Activated CD4-positive, alpha-beta T cell treated with anti-CD3 and anti-CD28 coated beads, Interleukin-2, amount 50 U/mL, for 1 hour (primary cell): ENCODE data around the gene SORCS3.

Experiments
- DNase-seq: peaks from one replicate; pipeline ENCODE4 v3.0.0-alpha.2; 2020

Gene SORCS3

DNA sequence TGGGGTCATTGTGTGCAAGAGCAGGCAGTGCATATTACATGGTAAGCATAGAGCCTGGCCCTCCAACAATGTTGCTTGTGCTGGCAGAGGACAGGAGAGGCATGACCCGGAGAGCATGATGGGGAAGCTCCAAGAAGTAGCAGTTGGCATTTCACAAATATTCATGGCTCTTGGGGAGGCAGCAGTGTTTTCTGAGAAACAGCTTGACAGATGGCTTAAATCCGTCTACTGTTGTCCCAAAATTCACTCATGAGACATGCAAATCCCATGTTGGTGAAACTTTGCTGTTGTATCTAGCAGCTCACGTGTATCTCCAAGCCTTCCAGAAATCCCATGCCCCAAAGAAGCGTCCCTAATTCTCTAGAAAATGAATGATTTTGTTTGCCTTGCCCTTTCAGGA is 487.0 kb downstream of the SORCS3 start:
- DNase-seq: no peak

DNA sequence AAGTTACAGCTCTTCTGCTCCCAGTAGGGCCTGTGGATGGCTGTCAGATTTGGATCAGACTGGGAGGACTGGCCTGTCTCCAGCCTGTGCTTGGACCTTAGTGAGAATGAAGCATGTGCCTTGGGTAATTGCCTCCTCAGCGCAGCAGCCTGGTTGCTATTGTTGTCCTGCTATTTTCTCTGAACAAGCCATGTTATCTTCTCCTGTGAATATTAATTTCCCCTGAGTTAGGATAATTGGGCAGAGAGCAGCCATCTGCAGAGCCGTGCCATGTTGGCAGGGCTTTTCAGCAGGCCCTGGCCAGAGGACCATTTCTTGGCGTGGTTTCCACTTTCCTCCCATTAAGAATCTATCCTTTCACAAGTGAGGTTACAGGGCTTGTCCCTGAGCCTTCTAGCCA is 497.3 kb downstream of the SORCS3 start:
- no peak for DNase-seq

GRCh38 chr10:105139363-105139896 is 498.3 kb downstream of the SORCS3 start:
- DNase-seq: no peak

GRCh38 chr10:105140600-105140999 is 499.5 kb downstream of the SORCS3 start:
- no peak for DNase-seq

- no peak for DNase-seq
Measured at GRCh38 chr10:105145711-105146110, 504.6 kb downstream of the SORCS3 start.

DNA sequence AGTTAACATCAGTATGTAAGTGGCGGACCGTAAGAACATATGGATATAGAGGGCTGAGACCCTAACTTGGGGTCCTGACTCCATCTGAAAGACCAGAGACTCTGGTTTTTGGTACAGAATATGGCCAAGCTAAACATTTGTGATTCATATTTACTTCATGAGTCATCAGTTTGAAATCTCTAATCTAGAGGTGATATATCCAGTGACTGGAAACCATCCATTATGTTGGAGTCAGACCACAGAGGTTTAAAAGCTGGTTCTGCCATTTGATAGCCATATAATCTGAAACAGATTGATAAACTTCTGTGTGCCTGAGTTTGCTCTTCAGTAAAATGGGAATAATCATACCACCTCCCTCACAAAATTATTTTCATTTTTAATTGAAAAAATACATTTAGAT is 505.3 kb downstream of the SORCS3 start:
- DNase-seq: no peak

- DNase-seq: no peak
Measured at GRCh38 chr10:105148456-105148855, 507.4 kb downstream of the SORCS3 start.

DNA sequence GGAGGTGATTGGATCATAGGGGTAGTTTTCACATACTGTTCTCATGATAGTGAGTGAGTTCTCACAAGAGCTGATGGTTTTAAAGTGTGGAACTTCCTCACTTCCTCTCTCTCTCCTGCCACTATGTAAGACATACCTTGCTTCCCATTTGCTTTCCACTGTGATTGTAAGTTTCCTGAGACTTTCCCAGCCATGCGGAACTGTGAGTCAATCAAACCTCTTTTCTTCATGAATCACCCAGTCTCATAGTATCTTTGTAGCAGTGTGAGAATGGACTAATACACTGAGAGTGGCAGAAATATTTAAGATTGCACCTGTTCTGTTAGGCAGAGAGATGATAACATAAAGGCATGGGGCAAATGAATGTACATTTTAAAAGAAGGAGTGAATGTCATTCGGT is 507.8 kb downstream of the SORCS3 start:
- no peak for DNase-seq

DNA sequence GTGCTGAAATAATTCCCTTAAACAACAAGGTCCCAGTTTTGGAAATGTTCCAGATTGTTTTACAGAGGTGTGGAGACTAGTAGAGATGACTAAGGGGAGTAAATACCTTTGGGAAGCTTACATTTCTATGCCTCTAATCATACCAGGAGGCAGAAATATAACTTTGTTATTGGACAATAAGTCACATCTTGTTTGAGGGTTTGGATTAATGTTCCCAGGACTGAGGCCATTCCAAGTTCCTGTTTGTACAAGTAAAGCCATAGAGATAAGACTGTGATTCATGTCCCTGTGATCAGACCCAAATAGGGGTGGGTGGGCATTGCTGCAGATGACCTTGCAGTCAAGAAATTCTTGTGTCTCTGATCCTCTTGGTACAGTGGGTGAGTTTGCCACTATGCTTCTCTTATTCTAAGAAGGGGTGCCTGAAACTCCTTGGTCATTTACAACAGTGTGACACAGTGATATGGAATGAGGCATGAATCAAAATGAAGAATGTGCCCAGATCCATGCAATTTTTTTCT is 508.3 kb downstream of the SORCS3 start:
- no peak for DNase-seq

DNA sequence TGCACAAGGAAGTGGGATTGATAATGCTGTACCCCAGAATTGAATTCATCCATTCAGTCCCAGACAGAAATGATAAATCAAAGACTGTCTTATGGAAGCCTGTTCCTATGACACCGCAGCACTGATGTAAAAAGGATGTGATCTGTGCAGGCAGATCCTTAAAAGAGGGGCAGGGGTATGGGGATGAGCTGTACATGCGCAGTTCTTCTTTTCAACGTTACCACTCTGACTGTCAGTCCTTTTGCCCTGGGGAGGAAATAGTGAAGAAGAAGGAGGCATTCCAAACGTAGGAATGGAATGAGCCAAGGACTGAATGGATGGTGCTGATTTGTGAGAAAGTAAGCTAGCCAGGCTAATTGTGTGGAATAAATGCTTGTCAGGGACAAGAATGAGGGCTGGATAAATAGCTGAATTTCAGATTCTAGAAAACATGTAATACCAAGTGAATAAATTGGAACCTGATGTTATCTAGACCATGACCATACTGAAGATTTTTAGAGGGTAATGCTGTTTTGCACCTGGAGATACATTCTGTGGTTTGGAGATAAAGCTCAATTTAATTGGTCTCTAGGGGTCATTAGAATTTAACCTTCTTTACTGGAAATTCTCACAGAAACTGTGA is 509.3 kb downstream of the SORCS3 start:
- DNase-seq: no peak

- no peak for DNase-seq
Measured at GRCh38 chr10:105154736-105155135, 513.6 kb downstream of the SORCS3 start.

- no peak for DNase-seq
Measured at GRCh38 chr10:105159268-105159667, 518.2 kb downstream of the SORCS3 start.

DNA sequence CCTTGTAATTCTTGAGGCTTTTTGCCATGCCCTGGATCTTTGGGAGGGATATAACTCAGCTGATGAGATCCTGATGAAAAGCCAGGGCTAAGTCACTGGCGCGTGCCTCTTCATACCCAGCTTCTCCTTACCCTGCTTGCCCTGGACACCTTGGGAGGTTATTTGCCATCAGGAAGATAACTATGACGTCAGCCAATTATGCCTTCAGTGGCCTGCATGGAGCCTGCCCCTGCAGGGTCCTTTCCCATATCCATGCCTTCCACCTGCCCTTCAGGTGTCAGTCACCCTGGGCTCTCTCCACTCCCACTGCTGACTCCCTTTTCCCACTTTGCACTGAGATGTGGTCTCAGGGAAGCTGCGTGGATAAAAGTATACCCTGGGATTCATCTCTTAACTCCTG is 520.1 kb downstream of the SORCS3 start:
- DNase-seq: no peak

- no peak for DNase-seq
Measured at GRCh38 chr10:105161767-105162166, 520.7 kb downstream of the SORCS3 start.

- no peak for DNase-seq
Measured at GRCh38 chr10:105170521-105170920, 529.4 kb downstream of the SORCS3 start.

DNA sequence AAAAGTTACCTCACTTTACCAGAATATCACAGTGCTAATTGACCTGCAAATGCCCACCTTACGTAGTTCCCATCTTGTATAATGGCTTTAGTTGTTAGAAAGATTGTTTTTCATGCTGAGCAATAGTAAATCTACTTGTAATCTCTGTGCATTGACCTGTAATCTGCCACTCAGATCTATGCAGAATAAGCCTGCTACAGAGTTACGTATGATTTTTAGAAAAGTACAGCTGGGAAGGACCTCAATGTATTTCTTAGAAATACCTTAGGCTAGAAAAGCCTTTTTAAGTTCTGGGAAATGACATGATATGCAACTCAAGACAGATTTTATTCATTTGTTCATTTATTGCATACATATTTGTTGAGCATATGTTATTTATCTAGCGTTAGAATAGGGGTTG is 530.9 kb downstream of the SORCS3 start:
- DNase-seq: no peak

DNA sequence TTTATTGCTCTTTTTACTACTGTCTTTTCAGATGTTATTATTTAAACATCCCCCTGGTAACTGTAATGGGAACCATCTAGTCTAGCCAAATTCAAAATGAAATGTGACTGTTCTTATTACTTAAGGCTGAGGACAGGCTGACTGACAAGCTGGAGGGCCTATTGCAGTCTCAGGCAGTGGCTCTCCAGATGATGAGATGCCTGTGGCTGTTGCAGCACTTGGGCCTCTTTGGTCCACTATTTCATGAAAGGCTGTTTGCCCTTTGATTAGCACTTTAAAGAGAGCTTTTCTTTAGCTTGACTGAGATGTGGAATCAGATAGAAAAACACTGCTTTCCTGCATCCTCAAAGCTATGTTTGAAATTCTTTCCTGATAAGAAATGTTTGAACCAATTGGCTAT is 540.5 kb downstream of the SORCS3 start:
- DNase-seq: no peak

DNA sequence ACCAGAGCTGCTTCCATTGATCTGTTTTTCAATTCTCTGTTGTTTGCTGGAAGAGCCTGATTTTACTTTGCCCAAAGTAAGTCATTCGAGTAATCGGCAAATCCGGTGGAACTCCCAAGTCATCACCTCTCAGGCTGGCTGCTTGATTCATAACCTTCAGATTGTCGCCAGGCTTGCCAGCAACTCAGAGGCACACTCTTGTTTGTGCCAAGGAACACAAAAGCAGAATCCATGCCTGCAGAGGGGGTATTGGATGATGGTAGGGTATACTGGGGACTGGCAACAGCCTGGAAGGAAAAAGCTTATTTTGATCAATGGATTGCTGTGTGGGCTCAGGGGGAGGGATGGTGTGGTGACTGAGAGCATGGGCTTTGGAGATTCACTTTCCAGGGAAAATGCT is 542.4 kb downstream of the SORCS3 start:
- no peak for DNase-seq

GRCh38 chr10:105185161-105185560 is 544.1 kb downstream of the SORCS3 start:
- DNase-seq: no peak

- no peak for DNase-seq
Measured at GRCh38 chr10:105187243-105187642, 546.2 kb downstream of the SORCS3 start.

DNA sequence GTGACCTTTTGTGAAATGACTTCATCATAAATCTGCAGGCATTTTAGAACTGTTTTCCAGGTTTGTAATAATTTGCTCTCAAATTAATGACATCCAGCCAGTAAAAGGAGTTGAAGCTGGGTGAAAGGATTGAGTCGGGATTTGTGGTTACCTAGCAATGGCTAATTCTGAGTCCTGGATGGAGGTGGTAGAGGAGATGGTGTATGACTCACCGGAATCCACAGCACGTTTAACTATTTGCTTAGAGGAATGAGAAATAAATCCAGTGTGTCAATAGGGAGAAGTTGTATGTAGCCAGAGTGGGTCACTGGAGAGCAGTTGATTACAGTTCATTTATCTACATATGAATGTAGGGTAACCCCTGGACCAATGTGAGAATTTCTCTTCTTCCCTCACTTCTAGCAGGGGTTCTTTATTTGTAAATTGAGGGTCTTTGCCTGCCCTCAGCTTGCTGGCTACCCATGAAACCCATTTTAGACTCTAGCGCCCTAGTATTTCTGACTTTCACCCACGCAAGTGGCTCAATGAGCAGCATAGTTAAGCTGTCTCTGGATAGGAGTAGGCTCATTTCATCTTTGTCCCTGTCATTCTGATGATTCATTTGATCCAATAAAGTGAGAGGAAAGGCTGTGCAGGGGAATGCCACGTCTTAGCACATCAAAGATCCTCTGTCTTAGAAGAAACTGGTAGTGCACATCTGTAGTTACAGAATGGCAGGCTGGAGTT is 547.8 kb downstream of the SORCS3 start:
- no peak for DNase-seq

DNA sequence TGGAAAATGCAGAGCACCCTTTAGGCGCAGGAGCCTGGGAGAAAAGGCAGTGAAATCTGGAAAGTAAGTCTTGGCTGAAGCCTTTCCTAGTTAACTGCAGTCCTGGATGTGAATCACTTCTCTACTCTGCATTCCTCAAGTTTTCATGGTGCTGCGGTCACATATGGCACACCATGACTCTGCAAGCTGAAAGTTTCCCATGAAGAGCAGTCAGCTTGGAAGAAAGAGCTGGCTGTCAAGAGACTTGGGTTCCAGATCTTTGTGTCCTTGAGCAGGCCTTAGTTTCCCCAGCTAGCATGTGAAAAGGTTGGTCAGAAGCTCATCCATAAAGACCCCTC is 548.3 kb downstream of the SORCS3 start:
- DNase-seq: no peak

DNA sequence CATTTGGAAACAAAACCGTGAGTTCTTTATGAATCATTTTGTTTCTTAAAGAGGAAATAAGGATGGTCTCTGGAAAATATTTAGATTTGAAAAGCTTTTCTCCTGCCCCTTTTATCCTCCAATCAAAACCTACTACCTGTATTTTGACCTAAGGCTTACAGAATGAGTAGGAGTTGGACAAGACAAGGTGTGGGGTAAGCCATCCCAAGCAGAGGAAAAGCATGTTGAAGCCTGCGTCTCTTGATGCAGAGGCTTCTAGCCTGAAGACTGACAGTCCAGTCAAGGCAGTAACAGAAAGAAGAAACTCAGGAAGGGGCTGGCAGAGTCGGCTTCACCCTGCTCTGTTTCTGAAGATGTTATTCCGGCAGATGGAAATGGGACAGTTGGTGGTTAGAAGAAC is 551.1 kb downstream of the SORCS3 start:
- no peak for DNase-seq

GRCh38 chr10:105192861-105193260 is 551.8 kb downstream of the SORCS3 start:
- no peak for DNase-seq

DNA sequence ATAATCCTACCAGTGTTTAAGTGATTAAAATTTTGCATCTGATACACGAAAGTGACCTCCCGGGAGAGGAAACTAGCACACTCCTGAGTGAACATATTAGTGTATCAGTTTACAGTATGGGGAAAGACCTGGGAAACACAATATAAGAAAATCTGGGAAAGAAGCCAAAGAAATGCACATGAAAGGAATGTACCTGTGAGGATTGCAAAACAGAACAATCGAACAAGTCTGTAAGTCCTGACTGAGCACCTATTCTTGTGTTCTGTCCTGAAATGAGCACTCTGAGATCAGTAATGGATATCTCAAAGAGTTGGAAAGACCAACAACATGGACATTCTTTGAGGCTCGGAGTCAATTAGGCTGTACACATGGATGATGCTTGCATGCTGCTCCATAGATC is 554.7 kb downstream of the SORCS3 start:
- DNase-seq: no peak
